ENCODE data around the gene TLL2. TPM values are rescaled to one million over a fixed set of nuclear protein-coding genes. Genes with fewer than 3 reads are reported as not detected.

Gene TLL2
- total RNA-seq, 4 donors from 2014 or later: 0.67 to 1.1 TPM; not detected in 2

GRCh38 chr10:96357038-96357620 is 156.6 kb downstream of the TLL2 start:
- no peaks in the 10 kb centered on the region for H3K36me3 ChIP-seq
- no peak for DNase-seq
- no peak for TF ChIP-seq CTCF (IDR thresholded peaks at IDR 0.05)
- TF ChIP-seq POLR2A (IDR thresholded peaks at IDR 0.05): no peak
- intact Hi-C loops (cut with DNase I; ENCODE audit: low total_unique reads): no loop called here
- H3K4me3 ChIP-seq: no peak overlapping the region
- no peak overlapping the region for H3K27ac ChIP-seq
- H3K27me3 ChIP-seq: peaks cover 0 to 4% of the 10 kb centered on the region in 2 donors
- H3K4me1 ChIP-seq: no peaks in the 10 kb centered on the region
- no peaks in the 10 kb centered on the region for H3K9me3 ChIP-seq

GRCh38 chr10:96352582-96352981 is 161.1 kb downstream of the TLL2 start:
- H3K27me3 ChIP-seq: peaks cover 0 to 4% of the 10 kb centered on the region in 2 donors
- intact Hi-C loops (cut with DNase I; ENCODE audit: low total_unique reads): no loop called here
- TF ChIP-seq POLR2A (IDR thresholded peaks at IDR 0.05) (no peak), CTCF (IDR thresholded peaks at IDR 0.05) (no peak)

GRCh38 chr10:96352027-96352426 is 161.7 kb downstream of the TLL2 start:
- H3K36me3 ChIP-seq: no peaks in the 10 kb centered on the region
- intact Hi-C loops (cut with DNase I; ENCODE audit: low total_unique reads): no loop called here
- H3K4me1 ChIP-seq: no peaks in the 10 kb centered on the region
- H3K4me3 ChIP-seq: no peak overlapping the region
- H3K27me3 ChIP-seq: peaks cover 0 to 4% of the 10 kb centered on the region in 2 donors
- no peak overlapping the region for H3K27ac ChIP-seq
- TF ChIP-seq CTCF (IDR thresholded peaks at IDR 0.05): no peak
- no peak for TF ChIP-seq POLR2A (IDR thresholded peaks at IDR 0.05)
- H3K9me3 ChIP-seq: no peaks in the 10 kb centered on the region
- no peak for DNase-seq

More at GRCh38 chr10:96352582-96352981, 161.1 kb downstream of the TLL2 start:
- Histone ChIP-seq H3K4me3 (no peak overlapping the region), H3K4me1 (no peaks in the 10 kb centered on the region), H3K9me3 (no peaks in the 10 kb centered on the region), H3K36me3 (no peaks in the 10 kb centered on the region), H3K27ac (no peak overlapping the region)
- no peak for DNase-seq

- intact Hi-C loops (cut with DNase I; ENCODE audit: low total_unique reads): no loop called here
- Histone ChIP-seq H3K4me1 (no peaks in the 10 kb centered on the region), H3K27ac (no peak overlapping the region), H3K4me3 (no peak overlapping the region), H3K36me3 (no peaks in the 10 kb centered on the region), H3K9me3 (no peaks in the 10 kb centered on the region), H3K27me3 (no peaks in the 10 kb centered on the region)
- no peak for TF ChIP-seq POLR2A (IDR thresholded peaks at IDR 0.05)
- TF ChIP-seq CTCF (IDR thresholded peaks at IDR 0.05): no peak
- no peak for DNase-seq
These were observed 167.4 kb downstream of the TLL2 start for GRCh38 chr10:96346295-96346694.

- TF ChIP-seq POLR2A (IDR thresholded peaks at IDR 0.05) (no peak), CTCF (IDR thresholded peaks at IDR 0.05) (no peak)
- no peak overlapping the region for H3K4me3 ChIP-seq
- H3K36me3 ChIP-seq: no peaks in the 10 kb centered on the region
- H3K27ac ChIP-seq: no peak overlapping the region
- no peaks in the 10 kb centered on the region for H3K4me1 ChIP-seq
- no peak for DNase-seq
- no peaks in the 10 kb centered on the region for H3K27me3 ChIP-seq
- H3K9me3 ChIP-seq: no peaks in the 10 kb centered on the region
- intact Hi-C loops (cut with DNase I; ENCODE audit: low total_unique reads): no loop called here
These were observed 168.5 kb downstream of the TLL2 start for GRCh38 chr10:96345222-96345621.
